ENCODE data around the gene EYA4.

GRCh38 chr6:133337308-133337707 lies 96.2 kb downstream of the EYA4 start:
- TF ChIP-seq CTCF (IDR thresholded peaks at IDR 0.05) (no peak), POLR2A (IDR thresholded peaks at IDR 0.05) (no peak)
